Stimulated activated CD4-positive, alpha-beta T cell treated with anti-CD3 and anti-CD28 coated beads, Interleukin-15, amount 100 ng/mL, for 1 hour (primary cell): ENCODE data around the gene MMRN1.

Experiments used
- DNase-seq, 2 donors: peaks; one replicate each; pipeline ENCODE4 v3.0.0-alpha.2; 2020; ENCODE audit warnings: low read depth in 1 of 2, low spot score in 1 of 2

The MMRN1 gene

GRCh38 chr4:89913623-89914022 is 19.0 kb downstream of the MMRN1 start:
- DNase-seq, result no peak

- DNase-seq, result no peak
Measured at GRCh38 chr4:89914609-89915550, 20.2 kb downstream of the MMRN1 start.

- DNase-seq, result no peak
Measured at GRCh38 chr4:89915937-89916336, 21.3 kb downstream of the MMRN1 start.

- no peak for DNase-seq
Measured at GRCh38 chr4:89922848-89923416, 28.3 kb downstream of the MMRN1 start.

- no peak for DNase-seq
Measured at GRCh38 chr4:89928838-89929237, 34.2 kb downstream of the MMRN1 start.

- DNase-seq, result no peak
Measured at GRCh38 chr4:89929425-89930159, 34.9 kb downstream of the MMRN1 start.

GRCh38 chr4:89939546-89939945 is 44.9 kb downstream of the MMRN1 start:
- no peak for DNase-seq

GRCh38 chr4:89939994-89940393 is 45.3 kb downstream of the MMRN1 start:
- no peak for DNase-seq

- DNase-seq, result no peak
Measured at GRCh38 chr4:89942811-89943210, 48.2 kb downstream of the MMRN1 start.

GRCh38 chr4:89949782-89950387 is 55.2 kb downstream of the MMRN1 start:
- DNase-seq, result no peak

GRCh38 chr4:89952458-89952857 is 57.8 kb downstream of the MMRN1 start:
- no peak for DNase-seq

- no peak for DNase-seq
Measured at GRCh38 chr4:89954906-89955695, 60.4 kb downstream of the MMRN1 start.

GRCh38 chr4:89957046-89957926 is 62.6 kb downstream of the MMRN1 start:
- no peak for DNase-seq

GRCh38 chr4:89981789-89982334 is 87.2 kb downstream of the MMRN1 start:
- no peak for DNase-seq

- DNase-seq, result no peak
Measured at GRCh38 chr4:89988268-89988667, 93.6 kb downstream of the MMRN1 start.

GRCh38 chr4:89992744-89993143 is 98.1 kb downstream of the MMRN1 start:
- DNase-seq, result no peak

GRCh38 chr4:89994176-89994873 is 99.7 kb downstream of the MMRN1 start:
- no peak for DNase-seq

GRCh38 chr4:89995006-89995405 is 100.4 kb downstream of the MMRN1 start:
- no peak for DNase-seq

GRCh38 chr4:89995814-89996213 is 101.2 kb downstream of the MMRN1 start:
- DNase-seq, result no peak
